ENCODE results near the gene CHCHD6. TPM values are rescaled to one million over a fixed set of nuclear protein-coding genes. Genes with fewer than 3 reads are reported as not detected.

Gene CHCHD6
- total RNA-seq, 1 donor from 2014 or later: 30.2 TPM

GRCh38 chr3:126713199-126713598 is 9.2 kb downstream of the CHCHD6 start:
- no peak for DNase-seq (ENCODE audit: low spot score, unreplicated experiment)
- Mint-ChIP-seq H3K27ac (no peak overlapping the region), H3K4me3 (ENCODE audit: low read depth) (no peak overlapping the region), H3K4me1 (ENCODE audit: low read depth) (peaks cover 8% of the 10 kb centered on the region), H3K9me3 (ENCODE audit: low read depth) (no peaks in the 10 kb centered on the region), H3K27me3 (no peaks in the 10 kb centered on the region), H3K36me3 (ENCODE audit: insufficient read depth) (no peaks in the 10 kb centered on the region)
- TF ChIP-seq CTCF (IDR thresholded peaks at IDR 0.05; ENCODE audit: unreplicated experiment): no peak

- no peaks in the 10 kb centered on the region for H3K27me3 Mint-ChIP-seq
- no peak for TF ChIP-seq CTCF (IDR thresholded peaks at IDR 0.05; ENCODE audit: unreplicated experiment)
- H3K36me3 Mint-ChIP-seq (ENCODE audit: insufficient read depth): no peaks in the 10 kb centered on the region
- H3K9me3 Mint-ChIP-seq (ENCODE audit: low read depth): no peaks in the 10 kb centered on the region
- H3K4me3 Mint-ChIP-seq (ENCODE audit: low read depth): no peak overlapping the region
- no peak for DNase-seq (ENCODE audit: low spot score, unreplicated experiment)
- no peak overlapping the region for H3K27ac Mint-ChIP-seq
- peaks cover 12% of the 10 kb centered on the region for H3K4me1 Mint-ChIP-seq (ENCODE audit: low read depth)
These were observed 10.3 kb downstream of the CHCHD6 start for GRCh38 chr3:126714276-126714900.

- DNase-seq (ENCODE audit: low spot score, unreplicated experiment): no peak
- Mint-ChIP-seq H3K4me3 (ENCODE audit: low read depth) (no peak overlapping the region), H3K27ac (no peak overlapping the region), H3K4me1 (ENCODE audit: low read depth) (peaks cover 12% of the 10 kb centered on the region), H3K9me3 (ENCODE audit: low read depth) (no peaks in the 10 kb centered on the region), H3K36me3 (ENCODE audit: insufficient read depth) (no peaks in the 10 kb centered on the region), H3K27me3 (no peaks in the 10 kb centered on the region)
- TF ChIP-seq CTCF (IDR thresholded peaks at IDR 0.05; ENCODE audit: unreplicated experiment): no peak
These were observed 10.9 kb downstream of the CHCHD6 start for GRCh38 chr3:126714921-126715320.

- Mint-ChIP-seq H3K27ac (no peak overlapping the region), H3K4me3 (ENCODE audit: low read depth) (no peak overlapping the region), H3K4me1 (ENCODE audit: low read depth) (peaks cover 12% of the 10 kb centered on the region), H3K27me3 (no peaks in the 10 kb centered on the region), H3K36me3 (ENCODE audit: insufficient read depth) (no peaks in the 10 kb centered on the region), H3K9me3 (ENCODE audit: low read depth) (no peaks in the 10 kb centered on the region)
- TF ChIP-seq CTCF (IDR thresholded peaks at IDR 0.05; ENCODE audit: unreplicated experiment): no peak
- no peak for DNase-seq (ENCODE audit: low spot score, unreplicated experiment)
These were observed 11.4 kb downstream of the CHCHD6 start for GRCh38 chr3:126715432-126715831.

GRCh38 chr3:126716057-126716456 is 12.0 kb downstream of the CHCHD6 start:
- peaks cover 12% of the 10 kb centered on the region for H3K4me1 Mint-ChIP-seq (ENCODE audit: low read depth)
- H3K4me3 Mint-ChIP-seq (ENCODE audit: low read depth): no peak overlapping the region
- H3K27me3 Mint-ChIP-seq: no peaks in the 10 kb centered on the region
- DNase-seq (ENCODE audit: low spot score, unreplicated experiment): no peak
- H3K9me3 Mint-ChIP-seq (ENCODE audit: low read depth): no peaks in the 10 kb centered on the region
- no peak for TF ChIP-seq CTCF (IDR thresholded peaks at IDR 0.05; ENCODE audit: unreplicated experiment)
- no peak overlapping the region for H3K27ac Mint-ChIP-seq
- no peaks in the 10 kb centered on the region for H3K36me3 Mint-ChIP-seq (ENCODE audit: insufficient read depth)
